Erythroblast (primary cell): ENCODE results near the gene PCDHGC5.

ENCODE experiments used
- GATA1 ChIP-seq: IDR thresholded peaks from 2 replicates; pipeline ENCODE4 v1.6.1; 2011; ENCODE audit warnings: low read depth, mild to moderate bottlenecking, control low read depth, low read length, moderate library complexity
- POLR2A ChIP-seq: IDR thresholded peaks from 2 replicates; pipeline ENCODE4 v1.6.1; 2011; ENCODE audit warnings: mild to moderate bottlenecking, low read length

- TF ChIP-seq POLR2A (no peak), GATA1 (no peak)
These were observed 4.1 kb upstream of the PCDHGC5 start, which contains the start of gene PCDHGC4 for GRCh38 chr5:141484641-141485311.
